NCI-H82 treated with DMSO at 0.1 percent for 48 hours (cell line): ENCODE data around the gene CELF2.

Experiments used
- DNase-seq: peaks from one replicate; lab custom pipeline; 2025; ENCODE audit not compliant: unreplicated experiment; lab: John Stamatoyannopoulos, UW

CELF2 gene

DNA sequence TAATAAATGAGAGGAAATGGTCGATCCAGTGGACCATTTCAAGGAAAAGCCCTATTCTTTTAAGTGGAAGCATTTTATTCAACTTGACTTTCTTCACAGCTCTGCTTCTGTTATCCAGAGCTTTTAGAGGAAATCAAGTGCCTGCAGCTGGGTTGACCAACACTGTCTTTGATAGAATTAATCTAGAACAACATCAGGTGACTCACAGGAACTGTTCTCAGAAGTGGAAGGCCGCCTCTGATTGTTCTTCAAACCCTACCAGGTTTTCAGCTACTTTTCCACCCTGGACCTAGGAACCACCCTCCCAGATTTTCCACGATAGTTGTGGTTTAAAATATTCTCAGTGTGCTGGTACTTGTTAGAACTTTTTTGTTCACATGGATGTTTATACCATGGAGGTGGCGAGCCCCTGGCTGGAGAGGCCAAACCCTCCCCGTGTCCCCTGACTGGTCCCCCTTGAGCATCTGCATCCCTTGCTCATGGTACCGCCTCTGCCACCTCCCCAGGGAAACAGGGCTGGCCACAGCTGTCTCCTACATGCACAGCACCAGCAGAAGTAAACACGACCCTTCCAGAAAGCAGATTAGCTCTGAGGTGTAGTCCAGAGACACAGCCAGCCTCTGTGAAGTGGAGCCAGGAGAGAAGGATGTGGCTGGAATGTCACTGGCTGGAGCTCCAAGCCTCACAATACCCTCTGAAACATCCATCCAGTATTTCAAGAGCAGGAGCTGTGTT, 300.4 kb downstream of the CELF2 start:
- DNase-seq: no peak

DNA sequence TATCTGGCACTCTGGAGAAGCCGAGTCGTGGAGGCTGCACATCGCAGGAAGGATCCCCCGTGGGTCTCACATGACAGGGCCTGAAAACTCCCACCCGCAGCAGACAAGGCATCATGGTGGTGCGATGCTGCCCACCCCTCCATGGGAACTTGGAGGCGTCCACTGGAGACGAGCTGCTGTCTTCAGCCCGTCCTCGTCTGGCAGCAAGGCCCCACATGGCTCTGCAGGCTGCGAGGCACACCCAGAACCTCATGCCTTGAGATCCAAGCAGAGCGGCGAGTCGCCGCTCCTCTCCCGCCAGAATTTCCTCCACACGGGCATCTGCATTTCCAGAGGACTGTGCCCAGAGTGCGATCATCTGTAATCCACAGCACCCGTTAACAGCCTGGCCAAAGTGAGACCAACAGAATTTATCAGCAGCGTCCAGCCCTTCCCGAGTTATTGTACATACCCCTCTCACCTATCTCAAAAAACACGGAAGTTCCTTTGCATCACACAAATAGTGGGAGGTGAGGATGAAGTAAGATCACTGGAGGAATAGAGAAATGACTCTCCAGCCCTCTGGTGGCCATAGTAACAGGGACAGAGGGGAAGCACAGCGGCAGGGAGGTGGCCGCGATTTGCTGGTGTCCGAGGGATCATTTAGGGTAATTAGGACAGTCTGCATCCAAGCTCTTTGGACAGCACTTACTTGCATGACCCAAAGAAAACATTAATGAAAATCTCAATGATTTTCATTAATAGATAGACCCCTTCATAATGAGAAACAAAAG, 301.3 kb downstream of the CELF2 start:
- DNase-seq: no peak

- DNase-seq: no peak
These were observed 302.4 kb downstream of the CELF2 start for GRCh38 chr10:11319990-11320602.

- no peak for DNase-seq
These were observed 303.3 kb downstream of the CELF2 start for GRCh38 chr10:11320809-11321520.

GRCh38 chr10:11322698-11323097, 305.0 kb downstream of the CELF2 start:
- DNase-seq: no peak

GRCh38 chr10:11324761-11325321, 307.2 kb downstream of the CELF2 start:
- no peak for DNase-seq

GRCh38 chr10:11325817-11326216, 308.1 kb downstream of the CELF2 start:
- no peak for DNase-seq

GRCh38 chr10:11326241-11326640, 308.6 kb downstream of the CELF2 start:
- no peak for DNase-seq

GRCh38 chr10:11326913-11327616, 309.4 kb downstream of the CELF2 start:
- no peak for DNase-seq

DNA sequence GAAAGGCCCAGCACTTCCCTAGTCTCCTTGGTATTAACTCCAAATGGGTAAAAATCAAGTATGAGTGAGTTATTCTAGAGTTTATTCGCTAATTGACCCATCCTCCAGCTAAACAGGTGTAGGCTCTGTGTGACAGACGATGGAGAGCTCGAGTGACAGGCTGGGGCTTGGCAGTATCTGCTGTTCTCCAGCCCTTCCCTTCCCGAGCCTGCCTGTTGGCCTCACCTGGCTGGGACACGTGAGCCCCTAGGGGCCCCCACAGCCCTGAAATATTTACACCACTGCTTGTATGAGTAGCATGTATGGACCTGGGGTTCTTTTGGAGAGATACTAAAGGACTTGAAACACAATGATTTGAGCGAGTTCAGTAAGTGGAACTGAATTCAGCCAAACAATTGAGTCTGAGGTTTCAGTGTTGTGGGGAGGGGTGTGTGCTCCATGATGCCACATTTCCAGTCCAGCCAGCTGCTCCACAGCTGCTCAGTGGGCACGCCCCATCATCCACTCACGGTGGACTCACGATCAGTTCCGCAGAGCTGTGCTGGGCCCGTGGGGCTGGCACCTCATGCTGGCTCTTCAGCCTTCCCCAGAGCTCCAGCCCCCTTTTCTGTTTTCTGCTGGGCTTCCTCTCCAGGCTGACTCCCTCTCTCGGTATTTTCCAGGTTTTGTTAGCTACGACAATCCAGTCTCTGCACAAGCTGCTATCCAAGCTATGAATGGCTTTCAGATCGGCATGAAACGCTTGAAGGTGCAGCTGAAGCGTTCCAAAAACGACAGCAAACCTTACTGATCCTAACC, 310.8 kb downstream of the CELF2 start:
- no peak for DNase-seq

- DNase-seq: no peak
These were observed 311.5 kb downstream of the CELF2 start for GRCh38 chr10:11329062-11329673.

DNA sequence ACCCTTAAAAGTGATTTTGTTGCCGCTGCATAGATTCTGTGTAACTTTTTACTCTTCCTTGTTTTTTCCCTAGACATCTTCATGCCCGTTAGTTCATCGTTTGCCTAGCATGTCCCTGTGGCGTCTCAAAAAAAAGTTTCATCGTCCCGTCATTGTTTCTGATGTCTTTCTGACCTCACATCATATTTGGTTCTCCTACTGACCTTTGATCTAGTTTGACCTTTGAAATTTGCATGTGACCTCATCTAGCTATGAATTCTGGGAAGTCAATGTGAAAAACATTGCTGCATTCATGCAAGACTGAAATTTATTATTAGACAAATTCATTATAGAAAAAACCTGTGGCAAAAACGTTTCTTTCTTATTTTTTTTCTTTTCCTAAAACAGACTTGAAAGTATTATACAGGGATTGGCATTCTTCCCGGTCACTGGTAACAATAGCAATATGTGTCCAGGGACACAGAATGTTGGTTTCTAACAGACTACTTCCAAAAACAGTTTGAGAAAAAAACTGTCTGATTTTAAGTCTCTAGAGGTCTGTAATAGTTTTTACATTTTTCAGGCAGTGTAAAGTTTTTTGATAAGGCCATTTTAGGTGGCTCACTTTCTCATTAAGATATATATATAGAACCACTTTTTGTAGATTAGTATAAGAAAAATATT, 312.8 kb downstream of the CELF2 start:
- DNase-seq: no peak

DNA sequence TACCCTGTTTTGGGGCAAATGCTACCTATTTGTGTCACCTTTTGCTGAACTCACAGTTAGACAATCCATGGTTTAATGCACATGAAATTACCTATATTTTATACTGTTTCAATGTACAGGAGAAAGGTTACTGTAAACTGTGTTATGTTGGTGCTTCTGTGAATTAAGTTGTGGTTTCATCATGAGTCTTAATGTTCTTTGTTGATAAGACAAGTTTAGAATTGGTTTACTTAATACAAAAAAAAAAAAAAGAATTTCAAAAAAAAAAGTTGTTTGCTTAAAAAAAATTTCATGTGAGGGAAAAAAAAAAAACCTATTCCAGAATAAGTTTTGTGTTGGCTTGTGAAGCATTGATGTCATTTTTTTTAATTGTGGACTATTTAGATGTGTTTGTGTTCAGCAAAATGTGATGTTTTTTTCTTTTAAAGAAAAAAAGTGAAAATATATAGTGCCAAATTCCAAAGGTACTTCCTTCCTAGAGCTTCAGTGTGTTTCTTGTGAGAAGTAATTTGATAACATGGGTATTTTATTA, 313.4 kb downstream of the CELF2 start:
- no peak for DNase-seq

DNA sequence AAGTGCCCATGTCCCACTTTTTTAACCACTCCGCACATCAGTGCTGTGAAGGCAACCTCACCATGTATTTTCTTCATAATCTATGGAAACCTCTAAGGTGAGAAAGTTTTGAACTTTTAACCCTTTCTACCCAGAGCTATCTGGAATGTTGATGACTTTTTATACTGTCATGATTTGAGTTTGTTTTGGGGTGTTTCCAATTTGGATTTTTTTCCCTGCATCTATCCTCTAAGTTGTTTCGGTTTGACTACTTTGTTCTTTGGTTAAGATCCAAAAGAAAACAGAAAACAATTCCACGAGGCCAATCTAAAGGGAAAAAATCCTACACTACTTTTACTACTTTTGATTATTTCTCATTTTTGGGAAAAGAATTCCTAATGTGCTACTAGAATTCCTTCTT, 314.1 kb downstream of the CELF2 start:
- no peak for DNase-seq

GRCh38 chr10:11332846-11333245, 315.2 kb downstream of the CELF2 start:
- DNase-seq: no peak

- DNase-seq: no peak
These were observed 316.8 kb downstream of the CELF2 start for GRCh38 chr10:11334436-11334835.

- no peak for DNase-seq
These were observed 317.5 kb downstream of the CELF2 start for GRCh38 chr10:11335167-11335652.

GRCh38 chr10:11335881-11336430, 318.3 kb downstream of the CELF2 start:
- no peak for DNase-seq
